ENCODE results near the gene GLT8D1.
"Not testable (repeated sequence)": the region's sequence is repeated elsewhere in the genome, so short reads cannot be mapped to it uniquely, and the experiment has no call there.

GLT8D1 gene

GRCh38 chr3:52679811-52680210 is 25.8 kb downstream of the GLT8D1 start:
- DNase-seq (ENCODE audit: low read depth in 2 of 2) = no peak

- no peak for DNase-seq (ENCODE audit: low read depth in 2 of 2)
These were observed 26.4 kb downstream of the GLT8D1 start for GRCh38 chr3:52679199-52679538.

DNA sequence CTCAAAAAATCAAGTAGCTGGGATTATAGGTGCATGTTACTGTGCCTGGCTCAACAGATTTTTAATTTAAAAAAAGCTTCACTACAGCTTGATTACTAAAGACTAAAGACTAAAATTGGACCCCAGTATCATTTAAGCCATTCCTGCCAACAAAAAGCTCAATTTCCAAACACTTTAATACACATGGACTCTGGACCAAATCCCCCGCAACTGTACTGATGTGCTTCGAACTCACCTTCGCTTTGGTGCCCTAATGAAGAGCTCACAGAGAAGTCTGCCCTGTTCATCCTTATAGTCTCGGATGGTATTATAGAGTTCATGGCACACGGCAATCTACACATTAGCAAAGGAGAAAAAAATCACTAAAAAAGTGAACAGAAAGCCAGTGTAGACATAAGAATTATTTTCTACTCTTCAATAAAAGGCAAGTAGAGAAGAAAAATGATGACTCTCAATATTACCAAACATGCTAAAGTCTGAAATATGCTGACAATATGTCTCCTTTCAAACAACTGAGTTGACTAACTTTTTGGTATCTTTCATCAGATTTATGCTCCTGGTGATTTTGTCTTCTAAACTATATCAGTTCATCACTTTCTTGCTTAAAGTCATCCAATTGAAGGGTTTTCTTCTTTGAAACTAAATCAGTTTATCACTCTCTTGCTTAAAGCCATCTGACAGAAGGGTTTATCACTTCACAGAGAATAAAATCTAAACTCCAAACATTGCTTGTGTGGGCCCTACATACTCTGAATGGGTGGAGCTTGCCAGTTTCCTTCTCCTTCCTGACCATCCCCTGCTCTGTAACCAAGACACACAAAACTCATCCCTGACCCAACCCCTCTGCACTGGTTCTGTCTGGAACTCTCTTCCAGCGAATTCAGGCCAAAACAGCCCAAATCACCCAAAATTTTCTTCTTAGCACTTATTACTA is 27.1 kb downstream of the GLT8D1 start:
- no peak for DNase-seq (ENCODE audit: low read depth in 2 of 2)

DNA sequence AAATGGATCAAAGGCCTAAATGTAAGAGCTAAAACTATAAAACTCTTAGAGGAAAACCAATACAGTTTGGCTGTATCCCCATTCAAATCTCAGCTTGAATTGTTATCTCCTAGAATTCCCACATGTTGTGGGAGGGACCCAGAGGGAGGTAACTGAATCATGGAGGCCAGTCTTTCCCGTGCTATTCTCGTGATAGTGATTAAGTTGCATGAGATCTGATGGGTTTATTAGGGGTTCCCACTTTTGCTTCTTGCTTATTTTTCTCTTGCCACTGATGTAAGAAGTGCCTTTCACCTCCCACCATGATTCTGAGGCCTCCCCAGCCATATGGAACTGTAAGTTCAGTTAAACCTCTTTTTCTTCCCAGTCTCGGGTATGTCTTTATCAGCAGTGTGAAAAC is 29.4 kb downstream of the GLT8D1 start:
- not testable (repeated sequence) for DNase-seq (ENCODE audit: low read depth in 2 of 2)

DNA sequence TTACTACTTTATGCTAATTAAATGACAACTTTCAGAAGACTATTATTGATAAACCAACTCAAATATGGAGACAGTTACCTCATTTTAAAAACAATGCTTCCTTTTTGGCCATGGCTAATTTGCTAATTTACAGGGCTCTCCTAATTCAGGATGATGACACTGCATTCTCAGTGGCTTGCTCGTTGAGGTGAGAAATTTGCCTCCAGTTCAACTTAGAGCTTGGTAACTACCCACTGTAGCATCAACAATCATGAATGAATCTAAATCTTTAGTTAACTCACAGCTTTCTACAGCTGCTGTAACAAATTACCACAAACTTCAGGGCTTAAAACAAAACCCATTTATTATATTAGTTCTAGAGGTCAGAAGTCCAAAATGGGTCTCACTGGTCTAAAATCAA is 33.9 kb downstream of the GLT8D1 start:
- DNase-seq (ENCODE audit: low read depth in 2 of 2) = no peak

GRCh38 chr3:52670621-52671521 is 34.7 kb downstream of the GLT8D1 start:
- no peak for DNase-seq (ENCODE audit: low read depth in 2 of 2)

GRCh38 chr3:52663098-52663497 is 42.5 kb downstream of the GLT8D1 start:
- no peak for DNase-seq (ENCODE audit: low read depth in 2 of 2)

DNA sequence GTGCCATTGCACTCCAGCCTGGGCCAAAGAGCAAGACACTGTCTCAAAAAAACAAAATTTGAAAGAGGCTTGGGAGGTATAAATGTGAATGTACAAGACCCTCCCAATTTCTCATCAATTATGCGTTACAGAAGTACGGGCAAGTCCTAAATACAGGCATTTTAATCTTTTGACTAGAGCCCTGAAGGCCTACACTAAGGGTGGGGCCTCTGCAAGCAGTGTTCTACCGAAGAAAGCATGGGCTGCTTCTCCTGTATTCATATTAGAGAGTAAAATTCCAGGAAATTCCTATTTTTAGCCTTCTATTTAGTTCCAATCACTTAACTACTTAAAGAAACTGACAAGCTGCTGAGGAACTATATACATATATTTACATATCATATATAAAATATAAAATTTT is 45.5 kb downstream of the GLT8D1 start:
- no peak for DNase-seq (ENCODE audit: low read depth in 2 of 2)

DNA sequence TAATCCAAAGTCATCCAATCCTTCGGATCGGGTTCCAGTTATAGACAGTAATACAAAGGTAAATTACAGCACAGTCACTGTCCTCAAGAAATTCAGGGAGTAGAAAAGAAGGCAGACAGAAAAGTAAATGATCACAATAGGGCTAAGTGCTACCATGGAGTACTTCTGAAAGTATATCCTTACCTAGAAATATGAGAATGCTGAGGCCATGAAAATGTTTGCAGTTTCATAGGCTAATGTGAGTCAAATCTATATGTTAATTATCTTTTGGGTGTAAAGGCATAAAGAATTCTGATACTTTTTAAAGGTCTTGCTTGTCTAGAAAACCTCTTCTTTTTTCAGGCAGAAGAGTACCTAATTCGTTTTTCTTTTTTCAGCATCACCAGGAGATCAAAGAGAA is 49.7 kb downstream of the GLT8D1 start:
- no peak for DNase-seq (ENCODE audit: low read depth in 2 of 2)

GRCh38 chr3:52651592-52651991 is 54.0 kb downstream of the GLT8D1 start:
- DNase-seq (ENCODE audit: low read depth in 2 of 2) = no peak

DNA sequence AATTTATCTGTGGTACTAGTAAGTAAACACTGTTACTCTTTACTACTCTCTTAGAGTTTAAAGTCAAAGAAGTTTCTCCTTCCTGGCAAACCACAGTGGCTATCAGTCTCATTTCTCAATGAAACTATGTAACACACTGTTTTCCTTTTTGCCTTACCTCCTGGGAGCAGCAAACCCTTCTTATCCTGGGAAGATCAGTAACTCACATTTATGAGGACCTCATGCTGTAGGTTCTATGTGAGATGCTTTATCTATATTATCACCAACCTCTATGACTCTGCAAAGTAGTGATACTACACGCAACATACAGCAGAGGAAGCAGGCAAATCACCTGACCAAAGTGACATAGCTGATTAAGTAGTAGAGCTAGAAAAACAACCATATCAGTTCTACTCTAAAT is 55.2 kb downstream of the GLT8D1 start:
- DNase-seq (ENCODE audit: low read depth in 2 of 2) = no peak

- DNase-seq (ENCODE audit: low read depth in 2 of 2) = no peak
These were observed 56.0 kb downstream of the GLT8D1 start for GRCh38 chr3:52649461-52650210.

- no peak for DNase-seq (ENCODE audit: low read depth in 2 of 2)
These were observed 60.0 kb downstream of the GLT8D1 start for GRCh38 chr3:52645549-52645948.
